Adipocyte (in vitro differentiated cells): Measurements from ENCODE around the gene ARHGEF17.

ENCODE experiments used
- DNase-seq: peaks from one replicate; pipeline ENCODE4 v3.0.0-alpha.2; 2015; ENCODE audit warnings: low read depth
- H3K27me3 ChIP-seq: replicated peaks from 2 replicates; pipeline ENCODE4 v1.7.0; 2013; ENCODE audit warnings: mild to moderate bottlenecking, low read length, moderate library complexity; ENCODE audit not compliant: control insufficient read depth, insufficient read depth
- H3K36me3 ChIP-seq: 2 replicates; pipeline ENCODE4 v1.7.0; 2013; ENCODE audit warnings: low read length, mild to moderate bottlenecking, moderate library complexity; ENCODE audit not compliant: control insufficient read depth, insufficient read depth, severe bottlenecking
- H3K4me1 ChIP-seq: 2 replicates; pipeline ENCODE4 v1.7.0; 2013; ENCODE audit warnings: mild to moderate bottlenecking, low read length, moderate library complexity; ENCODE audit not compliant: control insufficient read depth, insufficient read depth
- H3K4me3 ChIP-seq: 2 replicates; pipeline ENCODE4 v1.7.0; 2013; ENCODE audit warnings: mild to moderate bottlenecking, low read length, moderate library complexity
- H3K9ac ChIP-seq: 2 replicates; pipeline ENCODE4 v1.7.0; 2013; ENCODE audit warnings: mild to moderate bottlenecking, low read length, moderate library complexity
- H3K9me3 ChIP-seq: 2 replicates; pipeline ENCODE4 v1.7.0; 2013; ENCODE audit warnings: mild to moderate bottlenecking, low read length, moderate library complexity; ENCODE audit not compliant: control insufficient read depth

ARHGEF17 gene

GRCh38 chr11:73288192-73288872 is 19.7 kb upstream of the ARHGEF17 start:
- Histone ChIP-seq H3K27me3 (no peaks in the 10 kb centered on the region), H3K9me3 (no peaks in the 10 kb centered on the region), H3K4me3 (no peak overlapping the region), H3K9ac (peak overlapping the region; percentile 71), H3K4me1 (peaks cover 12% of the 10 kb centered on the region), H3K36me3 (no peaks in the 10 kb centered on the region)
- DNase-seq = no peak

GRCh38 chr11:73288873-73289707 is 19.0 kb upstream of the ARHGEF17 start:
- Histone ChIP-seq H3K27me3 (no peaks in the 10 kb centered on the region), H3K9ac (peak overlapping the region; percentile 71), H3K9me3 (no peaks in the 10 kb centered on the region), H3K4me3 (no peak overlapping the region), H3K36me3 (no peaks in the 10 kb centered on the region), H3K4me1 (peaks cover 12% of the 10 kb centered on the region)
- peak; percentile 87 for DNase-seq

- Histone ChIP-seq H3K9me3 (no peaks in the 10 kb centered on the region), H3K27me3 (no peaks in the 10 kb centered on the region), H3K36me3 (no peaks in the 10 kb centered on the region), H3K9ac (no peak overlapping the region), H3K4me3 (no peak overlapping the region), H3K4me1 (peaks cover 17% of the 10 kb centered on the region)
- no peak for DNase-seq
Observed at GRCh38 chr11:73290536-73290935, 17.5 kb upstream of the ARHGEF17 start.

GRCh38 chr11:73291196-73291595 is 16.9 kb upstream of the ARHGEF17 start:
- Histone ChIP-seq H3K36me3 (no peaks in the 10 kb centered on the region), H3K27me3 (no peaks in the 10 kb centered on the region), H3K4me1 (peaks cover 17% of the 10 kb centered on the region), H3K4me3 (no peak overlapping the region), H3K9me3 (no peaks in the 10 kb centered on the region), H3K9ac (no peak overlapping the region)
- no peak for DNase-seq

GRCh38 chr11:73291781-73292524 is 16.1 kb upstream of the ARHGEF17 start:
- Histone ChIP-seq H3K4me3 (no peak overlapping the region), H3K27me3 (no peaks in the 10 kb centered on the region), H3K9me3 (no peaks in the 10 kb centered on the region), H3K4me1 (peaks cover 17% of the 10 kb centered on the region), H3K9ac (peak overlapping the region; percentile 31), H3K36me3 (no peaks in the 10 kb centered on the region)
- no peak for DNase-seq

GRCh38 chr11:73292525-73292894 is 15.6 kb upstream of the ARHGEF17 start:
- no peaks in the 10 kb centered on the region for H3K9me3 ChIP-seq
- H3K36me3 ChIP-seq = no peaks in the 10 kb centered on the region
- peaks cover 17% of the 10 kb centered on the region for H3K4me1 ChIP-seq
- H3K27me3 ChIP-seq = no peaks in the 10 kb centered on the region
- DNase-seq = no peak
- H3K4me3 ChIP-seq = no peak overlapping the region
- H3K9ac ChIP-seq = peak overlapping the region; percentile 31

- no peak for DNase-seq
- H3K9ac ChIP-seq = no peak overlapping the region
- no peaks in the 10 kb centered on the region for H3K36me3 ChIP-seq
- no peaks in the 10 kb centered on the region for H3K27me3 ChIP-seq
- peaks cover 17% of the 10 kb centered on the region for H3K4me1 ChIP-seq
- no peak overlapping the region for H3K4me3 ChIP-seq
- no peaks in the 10 kb centered on the region for H3K9me3 ChIP-seq
Observed at GRCh38 chr11:73293356-73293936, 14.6 kb upstream of the ARHGEF17 start.

- Histone ChIP-seq H3K9me3 (no peaks in the 10 kb centered on the region), H3K36me3 (no peaks in the 10 kb centered on the region), H3K27me3 (no peaks in the 10 kb centered on the region), H3K9ac (no peak overlapping the region), H3K4me1 (peaks cover 8% of the 10 kb centered on the region), H3K4me3 (no peak overlapping the region)
- DNase-seq = no peak
Observed at GRCh38 chr11:73294604-73295003, 13.5 kb upstream of the ARHGEF17 start.

GRCh38 chr11:73295241-73295995 is 12.7 kb upstream of the ARHGEF17 start:
- Histone ChIP-seq H3K4me3 (no peak overlapping the region), H3K9ac (no peak overlapping the region), H3K4me1 (peaks cover 8% of the 10 kb centered on the region), H3K36me3 (no peaks in the 10 kb centered on the region), H3K27me3 (no peaks in the 10 kb centered on the region), H3K9me3 (no peaks in the 10 kb centered on the region)
- DNase-seq = peak; percentile 87

GRCh38 chr11:73295996-73296318 is 12.1 kb upstream of the ARHGEF17 start:
- DNase-seq = no peak
- Histone ChIP-seq H3K9ac (no peak overlapping the region), H3K27me3 (no peaks in the 10 kb centered on the region), H3K36me3 (no peaks in the 10 kb centered on the region), H3K4me1 (peaks cover 14% of the 10 kb centered on the region), H3K4me3 (no peak overlapping the region), H3K9me3 (no peaks in the 10 kb centered on the region)
